Left ventricle myocardium inferior (tissue), 1 donor: Measurements from ENCODE around the gene METTL22. TPM values are rescaled to one million over a fixed set of nuclear protein-coding genes. Genes with fewer than 3 reads are reported as not detected.

ENCODE experiments used
- DNase-seq: peaks from one replicate; pipeline ENCODE4 v3.0.0-alpha.2; 2020
- H3K27ac ChIP-seq: fragments of 200-600 bp; replicated peaks from 2 replicates; pipeline ENCODE4 v1.8.0; 2021
- H3K27me3 ChIP-seq: fragments of 200-600 bp; 2 replicates; pipeline ENCODE4 v1.8.0; 2021; ENCODE audit warnings: low read depth
- H3K36me3 ChIP-seq: fragments of 200-600 bp; 2 replicates; pipeline ENCODE4 v1.8.0; 2021
- H3K4me1 ChIP-seq: fragments of 200-600 bp; 2 replicates; pipeline ENCODE4 v1.8.0; 2021
- H3K4me3 ChIP-seq: fragments of 200-600 bp; 2 replicates; pipeline ENCODE4 v1.8.0; 2021; ENCODE audit warnings: mild to moderate bottlenecking, moderate library complexity
- H3K9me3 ChIP-seq: fragments of 200-600 bp; replicated peaks from 2 replicates; pipeline ENCODE4 v1.8.0; 2021
- CTCF ChIP-seq: fragments of 200-600 bp; IDR thresholded peaks from 2 replicates; pipeline ENCODE4 v1.8.0; 2021; ENCODE audit warnings: antibody characterized with exemption, mild to moderate bottlenecking, borderline replicate concordance
- intact Hi-C: fragments of 100-400 bp; cut with micrococcal nuclease; formaldehyde crosslinking; loops from one replicate; pipeline ENCODE4 v1.11.0; 2022
- total RNA-seq: library from RNA; stranded (reverse); fragmentation: NEBNext Ultra II Directional; extraction: Animal tissue kit (Norgen Biotek cat#: 25700); gene quantifications from one replicate; pipeline ENCODE4 v1.2.1, GENCODE V29; 2021
- donor health status: DM: no; HTN: yes; CAD: no; lungs with severe emphysema.

METTL22 gene
- total RNA-seq, 1 donor from 2014 or later: 27.3 TPM

DNA sequence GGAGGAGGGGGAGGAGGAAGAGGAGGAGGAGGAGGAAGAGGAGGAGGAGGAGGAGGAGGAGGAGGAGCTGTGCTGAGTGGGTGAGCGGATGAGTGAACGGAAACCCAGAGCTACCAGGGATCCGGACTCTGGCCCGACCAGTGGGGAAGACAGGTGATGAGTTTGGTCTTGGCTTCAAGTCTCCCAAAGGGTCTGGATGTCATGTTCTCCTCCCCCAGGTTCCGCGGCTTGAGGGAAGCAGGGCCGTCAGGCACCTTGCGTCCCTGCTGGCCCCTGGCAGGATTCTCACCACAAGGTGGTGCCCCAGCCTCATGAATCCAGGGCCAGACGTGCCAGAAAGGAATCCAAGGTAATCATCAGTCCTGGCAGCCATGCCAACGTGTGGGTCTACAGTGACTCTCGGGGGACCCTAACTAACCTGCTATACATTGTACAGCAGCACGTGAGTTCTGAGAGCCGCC lies 39.4 kb downstream of the METTL22 start:
- peak; percentile 83 for TF ChIP-seq CTCF
- Histone ChIP-seq H3K4me1 (peaks cover 4% of the 10 kb centered on the region), H3K27me3 (no peaks in the 10 kb centered on the region), H3K4me3 (no peak overlapping the region), H3K36me3 (peaks cover 19% of the 10 kb centered on the region), H3K9me3 (no peaks in the 10 kb centered on the region), H3K27ac (no peak overlapping the region)
- DNase-seq: peak; percentile 56
- intact Hi-C loops: loop anchor here (10.0 kb wide), 1 partner anchor 134 kb away; the partner anchor contains the start of genes PMM2 and TMEM186

DNA sequence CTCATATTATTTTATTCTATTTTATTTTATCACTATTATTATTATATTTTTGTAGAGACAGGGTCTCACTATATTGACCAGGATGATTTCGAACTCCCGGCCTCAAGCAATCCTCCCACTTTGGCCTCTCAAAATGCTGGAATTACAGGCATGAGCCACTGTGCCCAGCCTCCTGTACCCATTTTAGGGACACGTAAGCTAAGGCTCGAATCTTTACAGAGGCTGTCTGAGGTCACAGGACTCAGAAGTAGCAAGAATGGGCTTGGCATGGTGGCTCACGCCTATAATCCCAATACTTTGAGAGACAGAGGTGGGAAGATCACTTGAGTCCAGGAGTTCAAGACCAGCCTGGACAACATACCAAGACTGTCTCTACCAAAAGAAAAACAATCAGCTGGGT lies 40.2 kb downstream of the METTL22 start:
- no peak for TF ChIP-seq CTCF
- Histone ChIP-seq H3K4me3 (no peak overlapping the region), H3K36me3 (peaks cover 25% of the 10 kb centered on the region), H3K9me3 (no peaks in the 10 kb centered on the region), H3K27ac (no peak overlapping the region), H3K4me1 (peaks cover 4% of the 10 kb centered on the region), H3K27me3 (no peaks in the 10 kb centered on the region)
- intact Hi-C loops: loop anchor here (10.0 kb wide), 1 partner anchor 133 kb away; the partner anchor contains the start of genes PMM2 and TMEM186
- no peak for DNase-seq

DNA sequence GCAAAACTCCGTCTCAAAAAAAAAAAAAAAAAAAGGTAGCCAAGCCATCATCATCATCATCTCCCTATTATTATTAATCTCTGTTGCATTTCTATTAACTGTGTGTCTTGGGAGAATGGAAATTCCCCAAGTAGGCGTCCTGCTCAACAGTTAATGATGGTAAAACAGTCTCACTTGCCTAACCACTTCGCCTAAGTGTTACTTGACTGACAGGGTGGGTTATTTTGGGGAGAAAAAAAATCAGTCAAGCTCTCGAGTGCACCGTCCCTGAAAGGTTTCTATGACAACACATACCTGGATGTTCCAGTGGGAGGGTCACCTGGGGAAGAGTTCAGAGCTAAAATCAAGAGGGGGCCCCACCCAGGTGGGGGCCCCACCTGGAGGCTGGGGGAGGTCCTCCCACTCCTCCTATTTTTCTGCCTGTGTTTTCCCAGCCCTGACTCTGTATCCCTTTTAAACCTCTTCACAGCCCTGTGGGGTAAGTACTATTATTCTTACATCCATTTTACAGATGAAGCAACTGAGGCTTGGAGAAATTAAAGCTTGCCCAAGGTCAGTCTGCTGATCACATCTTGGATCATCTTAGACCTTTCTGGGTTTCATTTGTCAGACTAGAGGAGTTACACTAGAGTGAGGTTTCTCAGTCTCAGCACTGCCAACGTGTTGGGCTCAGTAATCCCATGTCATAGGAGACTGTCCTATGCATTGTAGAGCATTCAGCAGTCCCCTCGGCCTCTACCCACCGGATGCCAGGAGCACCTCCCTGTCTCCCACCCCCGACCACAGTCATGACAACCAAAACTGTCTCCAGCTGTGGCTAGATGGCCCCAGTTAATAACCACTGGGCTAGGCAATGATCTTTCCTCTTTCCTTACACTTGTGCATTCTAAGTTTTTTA lies 41.9 kb downstream of the METTL22 start:
- Histone ChIP-seq H3K27me3 (no peaks in the 10 kb centered on the region), H3K27ac (no peak overlapping the region), H3K36me3 (peaks cover 35% of the 10 kb centered on the region), H3K9me3 (no peaks in the 10 kb centered on the region), H3K4me1 (peaks cover 4% of the 10 kb centered on the region), H3K4me3 (no peak overlapping the region)
- intact Hi-C loops: loop anchor here (10.0 kb wide), 1 partner anchor 131 kb away; the partner anchor contains the start of genes PMM2 and TMEM186
- DNase-seq: no peak
- TF ChIP-seq CTCF: no peak

- H3K9me3 ChIP-seq: no peaks in the 10 kb centered on the region
- no peak for TF ChIP-seq CTCF
- H3K4me3 ChIP-seq: no peak overlapping the region
- no peak for DNase-seq
- intact Hi-C loops: loop anchor here (10.0 kb wide), 1 partner anchor 129 kb away; the partner anchor contains the start of genes PMM2 and TMEM186
- no peak overlapping the region for H3K27ac ChIP-seq
- peaks cover 35% of the 10 kb centered on the region for H3K36me3 ChIP-seq
- H3K4me1 ChIP-seq: peaks cover 4% of the 10 kb centered on the region
- H3K27me3 ChIP-seq: no peaks in the 10 kb centered on the region
Observed at GRCh38 chr16:8665529-8665928, 44.0 kb downstream of the METTL22 start.

DNA sequence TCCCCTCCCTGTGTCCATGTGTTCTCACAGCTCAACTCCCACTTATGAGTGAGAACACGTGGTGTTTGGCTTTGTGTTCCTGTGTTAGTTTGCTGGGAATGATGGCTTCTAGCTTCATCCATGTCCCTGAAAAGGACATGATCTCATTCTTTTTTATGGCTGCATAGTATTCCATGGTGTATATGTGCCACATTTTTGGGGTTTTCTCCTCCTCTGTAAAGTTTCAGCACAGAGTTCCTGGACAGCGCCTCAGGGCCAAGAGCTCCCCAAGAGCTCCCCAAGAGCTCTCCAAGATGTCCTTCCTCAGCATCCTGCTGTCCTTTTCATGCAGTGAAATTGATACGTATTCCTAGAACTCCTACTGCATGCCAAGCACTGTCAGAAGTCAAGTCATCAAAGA lies 46.0 kb downstream of the METTL22 start:
- no peak for TF ChIP-seq CTCF
- Histone ChIP-seq H3K9me3 (no peaks in the 10 kb centered on the region), H3K27me3 (no peaks in the 10 kb centered on the region), H3K27ac (no peak overlapping the region), H3K36me3 (peaks cover 35% of the 10 kb centered on the region), H3K4me1 (no peaks in the 10 kb centered on the region), H3K4me3 (no peak overlapping the region)
- intact Hi-C loops: loop anchor here (10.0 kb wide), 1 partner anchor 127 kb away; the partner anchor contains the start of genes PMM2 and TMEM186
- no peak for DNase-seq
